Heart left ventricle (tissue), 16 donors: Measurements from ENCODE around the gene MAPKAPK2. TPM values are rescaled to one million over a fixed set of nuclear protein-coding genes. Genes with fewer than 3 reads are reported as not detected.

Source experiments
- ATAC-seq, 4 donors: fragments of 200-7000 bp; cut with Tn5 transposase; one replicate each; pipeline ENCODE4 v1.9.1; 2020 to 2022; ENCODE audit warnings: moderate library complexity in 4 of 4, mild to moderate bottlenecking in 3 of 4, moderate number of reproducible peaks in 1 of 4
- DNase-seq, 5 donors: peaks; one replicate each; pipeline ENCODE4 v3.0.0-alpha.2; 2020
- H3K27ac ChIP-seq, 12 donors: fragments of 200-600 bp; sonication (generic) in 4 of 12; one replicate each; pipeline versions ENCODE4 v1.5.0 to v1.8.0; 2016 to 2022; ENCODE audit warnings: mild to moderate bottlenecking in 2 of 12
- H3K27me3 ChIP-seq, 9 donors: fragments of 200-600 bp; sonication (generic) in 2 of 9; one replicate each; pipeline versions ENCODE4 v1.5.1 to v1.8.0; 2016 to 2022; ENCODE audit warnings: mild to moderate bottlenecking in 3 of 9
- H3K36me3 ChIP-seq, 9 donors: fragments of 200-600 bp; sonication (generic) in 2 of 9; one replicate each; pipeline versions ENCODE4 v1.5.0 to v1.8.0; 2018 to 2022; ENCODE audit warnings: mild to moderate bottlenecking in 2 of 9
- H3K4me1 ChIP-seq, 12 donors: fragments of 200-600 bp; sonication (generic) in 4 of 12; one replicate each; pipeline versions ENCODE4 v1.5.0 to v1.8.0; 2016 to 2022; ENCODE audit warnings: mild to moderate bottlenecking in 3 of 12
- H3K4me3 ChIP-seq, 12 donors: fragments of 200-600 bp; sonication (generic) in 4 of 12; one replicate each; pipeline versions ENCODE4 v1.5.0 to v1.8.0; 2017 to 2022; ENCODE audit warnings: mild to moderate bottlenecking in 9 of 12, moderate library complexity in 4 of 12
- H3K9me3 ChIP-seq, 12 donors: fragments of 200-600 bp; sonication (generic) in 4 of 12; one replicate each; pipeline versions ENCODE4 v1.5.0 to v1.8.0; 2016 to 2022; ENCODE audit warnings: mild to moderate bottlenecking in 1 of 12
- POLR2A ChIP-seq, 2 donors: fragments of 450-650 bp; IDR thresholded peaks; one replicate each; pipeline ENCODE4 v1.6.1; 2017; ENCODE audit warnings: antibody characterized with exemption in 2 of 2, mild to moderate bottlenecking in 2 of 2, moderate library complexity in 2 of 2
- WGBS, 4 donors: extraction: QIAGEN DNeasy Blood & Tissue Kit in 2 of 4; methylation state at CpG; one replicate each; pipeline versions ENCODE4 v1.1.5 to v1.1.7; 2013 to 2018; 5-methylcytosine and 5-hydroxymethylcytosine counted together
- intact Hi-C, 10 donors: fragments of 100-400 bp; cut with DNase I; formaldehyde crosslinking; loops; one replicate each; pipeline versions ENCODE4 v1.11.1 to v1.14.2; 2022
- polyA plus RNA-seq, 2 donors: library from polyadenylated mRNA; stranded (reverse); fragments of 200-250 nt; gene quantifications; one replicate each; pipeline ENCODE4 v1.2.3, GENCODE V29; 2013
- total RNA-seq, 9 donors: library from RNA; depleted of rRNA in 2 of 9; stranded (reverse); fragments of >200 nt in 2 of 9; fragmentation: NEBNext Ultra II Directional in 3 of 9; extraction: Animal tissue kit (Norgen Biotek cat#: 25700) in 3 of 9; gene quantifications; one replicate each; pipeline versions ENCODE4 v1.1.0 to v1.2.4, GENCODE V29; 2016 to 2023
- TF ChIP-seq, protein P1 (sequence below), 12 donors: fragments of 200-600 bp; sonication (generic) in 4 of 12; IDR thresholded peaks; one replicate each; pipeline versions ENCODE4 v1.5.0 to v1.8.0; 2018 to 2022; ENCODE audit warnings: antibody characterized with exemption in 12 of 12, mild to moderate bottlenecking in 5 of 12
- donor health status: ischemic (EF 13 %, LVEDD 7.1; RV severe dilation, severe dysfunction).
- donor health status: healthy with polysubstance abuse.
- donor health status: DM: no; HTN: yes; CAD: no.
- donor health status: DM: no; HTN: no; CAD: no.
- donor health status: ischemic (EF 25% LVEDD 6.9; RV normal size, moderate dysfunction).
- donor health status: ischemic (EF 25% LVEDD 5.7; RV mildly dilated, moderate dysfunction).
- donor health status: healthy.
- donor health status: DM: yes; HTN: yes; CAD: no.
- donor health status: ischemic (EF 35%, LVEDD 5.7; RV mildly dilated, moderate dysfunction).
- donor health status: nonischemic (EF 11% LVEDD 7.7; RV severe dilation, severe dysfunction).
- donor health status: DM: yes; HTN: yes; CAD: no.
- donor health status: PGD.
- donor health status: ischemic (EF 29% LVEDD 5.4; RV normal size, mild dysfunction).
- donor health status: nonischemic (EF 23%, LVEDD 6.1; RV moderate dilation, normal function).

Gene MAPKAPK2
- total and polyA plus RNA-seq, 11 donors = 126 to 327 (median 223) TPM

DNA sequence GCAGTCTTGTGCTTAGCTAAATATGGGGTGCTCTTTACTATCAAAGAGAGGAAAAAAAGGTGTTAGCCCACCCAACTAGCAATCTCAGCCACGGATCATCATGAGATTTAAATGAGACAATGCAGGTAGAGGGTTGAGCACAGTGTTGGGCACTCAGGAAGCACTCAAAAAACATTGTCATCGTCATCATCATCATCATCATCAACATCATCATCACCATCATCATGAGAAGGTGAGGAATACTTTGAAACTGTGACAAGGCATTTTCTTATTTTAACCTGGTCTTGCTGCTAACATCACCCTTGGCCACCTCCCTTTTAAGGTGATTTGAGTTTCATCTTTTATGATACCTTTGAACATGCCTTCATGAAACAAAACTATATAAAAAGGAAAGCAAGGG is 3.3 kb upstream of the MAPKAPK2 start:
- Histone ChIP-seq H3K27ac (no peak overlapping the region), H3K9me3 (no peaks in the 10 kb centered on the region), H3K27me3 (no peaks in the 10 kb centered on the region), H3K36me3 (no peaks in the 10 kb centered on the region), H3K4me1 (peaks cover 0 to 40% (median 6%) of the 10 kb centered on the region in 12 donors), H3K4me3 (no peak overlapping the region)
- DNase-seq = no peak
- ATAC-seq = no peak
- intact Hi-C loops = loop anchor here in 1 of 10 donors (1.0 kb wide), 1 partner anchor 12 kb away; no protein-coding TSS in a partner anchor
- TF ChIP-seq, protein P1, sequence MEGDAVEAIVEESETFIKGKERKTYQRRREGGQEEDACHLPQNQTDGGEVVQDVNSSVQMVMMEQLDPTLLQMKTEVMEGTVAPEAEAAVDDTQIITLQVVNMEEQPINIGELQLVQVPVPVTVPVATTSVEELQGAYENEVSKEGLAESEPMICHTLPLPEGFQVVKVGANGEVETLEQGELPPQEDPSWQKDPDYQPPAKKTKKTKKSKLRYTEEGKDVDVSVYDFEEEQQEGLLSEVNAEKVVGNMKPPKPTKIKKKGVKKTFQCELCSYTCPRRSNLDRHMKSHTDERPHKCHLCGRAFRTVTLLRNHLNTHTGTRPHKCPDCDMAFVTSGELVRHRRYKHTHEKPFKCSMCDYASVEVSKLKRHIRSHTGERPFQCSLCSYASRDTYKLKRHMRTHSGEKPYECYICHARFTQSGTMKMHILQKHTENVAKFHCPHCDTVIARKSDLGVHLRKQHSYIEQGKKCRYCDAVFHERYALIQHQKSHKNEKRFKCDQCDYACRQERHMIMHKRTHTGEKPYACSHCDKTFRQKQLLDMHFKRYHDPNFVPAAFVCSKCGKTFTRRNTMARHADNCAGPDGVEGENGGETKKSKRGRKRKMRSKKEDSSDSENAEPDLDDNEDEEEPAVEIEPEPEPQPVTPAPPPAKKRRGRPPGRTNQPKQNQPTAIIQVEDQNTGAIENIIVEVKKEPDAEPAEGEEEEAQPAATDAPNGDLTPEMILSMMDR (IDR thresholded peaks at IDR 0.05) = no peak
- no peak for TF ChIP-seq POLR2A (IDR thresholded peaks at IDR 0.05)
- 60 to 82% (median 76%) methylated on average over 2 of the region's 2 CpGs for WGBS, 4 donors

DNA sequence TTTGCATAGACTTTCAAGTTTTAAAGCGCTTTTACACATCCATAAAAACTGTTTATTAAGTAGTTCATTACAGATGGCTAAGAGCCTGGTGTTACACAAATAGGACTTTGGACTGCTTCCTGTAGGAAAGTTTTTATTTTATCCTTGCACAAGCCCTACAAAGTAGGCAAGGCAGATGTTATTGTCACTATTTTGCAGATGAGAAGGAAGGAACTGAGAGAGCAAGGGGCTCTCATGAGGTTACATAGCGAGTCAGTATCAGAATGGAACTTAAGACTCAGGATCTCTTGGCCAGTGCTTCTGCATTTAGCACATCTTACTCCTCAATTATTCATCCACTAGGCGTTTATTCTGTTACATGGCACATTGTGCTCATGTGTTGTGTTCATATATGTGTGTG is 2.6 kb upstream of the MAPKAPK2 start:
- intact Hi-C loops = no loop called here
- H3K27ac ChIP-seq = no peak overlapping the region
- no peaks in the 10 kb centered on the region for H3K9me3 ChIP-seq
- peaks cover 0 to 48% (median 10%) of the 10 kb centered on the region in 12 donors for H3K4me1 ChIP-seq
- 50 to 74% (median 61%) methylated on average over 3 of the region's 3 CpGs for WGBS, 4 donors
- no peaks in the 10 kb centered on the region for H3K27me3 ChIP-seq
- H3K4me3 ChIP-seq = no peak overlapping the region
- H3K36me3 ChIP-seq = no peaks in the 10 kb centered on the region
- DNase-seq (no peak), ATAC-seq (no peak)
- TF ChIP-seq, protein P1 (IDR thresholded peaks at IDR 0.05) = no peak
- no peak for TF ChIP-seq POLR2A (IDR thresholded peaks at IDR 0.05)

DNA sequence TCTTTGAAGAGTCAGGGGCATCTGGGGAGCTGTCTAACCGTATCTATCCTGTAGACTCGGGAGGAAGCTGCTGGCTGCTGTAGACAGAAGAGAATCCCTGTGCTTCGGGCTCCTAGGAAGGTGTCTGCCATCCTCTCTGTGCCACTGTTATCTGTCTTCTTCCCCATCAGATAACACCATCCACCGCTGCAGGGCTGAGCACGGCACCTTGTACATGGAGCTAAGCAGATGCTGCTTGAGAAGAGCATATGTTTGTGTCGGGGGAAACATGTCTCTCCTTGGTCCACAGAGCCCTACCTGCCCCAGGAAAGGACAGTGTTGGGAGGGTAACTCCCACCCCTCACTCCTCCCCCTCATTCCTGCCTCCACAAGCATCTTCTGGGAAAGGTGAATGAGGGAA is 1.4 kb upstream of the MAPKAPK2 start:
- TF ChIP-seq POLR2A (IDR thresholded peaks at IDR 0.05) = no peak
- TF ChIP-seq, protein P1 (IDR thresholded peaks at IDR 0.05) = no peak
- no peak for ATAC-seq
- Histone ChIP-seq H3K9me3 (no peaks in the 10 kb centered on the region), H3K36me3 (no peaks in the 10 kb centered on the region), H3K4me1 (peaks cover 3 to 60% (median 22%) of the 10 kb centered on the region in 12 donors), H3K27ac (no peak overlapping the region), H3K4me3 (no peak overlapping the region), H3K27me3 (no peaks in the 10 kb centered on the region)
- WGBS, 4 donors = 83 to 90% (median 88%) methylated on average over 6 of the region's 6 CpGs
- intact Hi-C loops = no loop called here
- no peak for DNase-seq

DNA sequence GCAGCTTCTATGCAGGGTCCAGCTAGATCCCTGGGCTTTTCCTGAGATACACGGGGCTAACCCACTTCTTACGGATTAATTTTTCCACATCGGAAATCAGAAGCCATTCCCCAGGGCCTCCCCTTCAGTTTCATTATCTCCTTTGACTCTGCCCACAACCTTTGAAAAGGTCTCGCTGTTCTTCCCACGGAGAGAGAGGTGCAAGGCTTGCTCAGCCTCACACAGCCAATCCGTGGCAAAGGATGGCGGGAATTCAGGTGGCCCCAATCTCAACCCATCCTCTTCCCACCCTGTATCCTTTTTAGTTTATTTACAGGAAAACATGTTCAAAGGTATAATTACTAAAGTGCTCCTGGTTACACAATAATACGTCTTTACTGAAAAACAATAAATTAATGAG is 702 bp upstream of the MAPKAPK2 start:
- Histone ChIP-seq H3K27ac (peak overlapping the region in 6 of 12 donors; percentile 97 to 99 (median 98)), H3K27me3 (no peaks in the 10 kb centered on the region)
- TF ChIP-seq, protein P1 (IDR thresholded peaks at IDR 0.05) = no peak
- TF ChIP-seq POLR2A (IDR thresholded peaks at IDR 0.05) = no peak

More for the DNA sequence above, 702 bp upstream of the MAPKAPK2 start:
- 53 to 59% (median 58%) methylated on average over 8 of the region's 8 CpGs for WGBS, 4 donors
- ATAC-seq = no peak
- no peak for DNase-seq
- Histone ChIP-seq H3K9me3 (no peaks in the 10 kb centered on the region), H3K4me3 (peak overlapping the region in 9 of 12 donors; percentile 72 to 97 (median 84)), H3K36me3 (no peaks in the 10 kb centered on the region), H3K4me1 (peaks cover 8 to 60% (median 29%) of the 10 kb centered on the region in 12 donors)
- intact Hi-C loops = loop anchor here in 4 of 10 donors (2.0 kb wide), 2 partner anchors 19 to 25 kb away; no protein-coding TSS in a partner anchor
